Heart right ventricle (tissue), 16 donors: Measurements from ENCODE around the gene SORCS3. TPM values are rescaled to one million over a fixed set of nuclear protein-coding genes. Genes with fewer than 3 reads are reported as not detected.

Experiments used
- ATAC-seq, 8 donors: fragments of 200-7000 bp; cut with Tn5 transposase; one replicate each; pipeline ENCODE4 v1.9.1; 2020; ENCODE audit warnings: mild to moderate bottlenecking in 8 of 8, moderate library complexity in 8 of 8, moderate number of reproducible peaks in 1 of 8
- DNase-seq, 2 donors: peaks; one replicate each; pipeline ENCODE4 v3.0.0-alpha.2; 2020
- H3K27ac ChIP-seq, 10 donors: fragments of 200-600 bp; sonication (generic) in 2 of 10; one replicate each; pipeline versions ENCODE4 v1.5.0 to v1.8.0; 2020 to 2022; ENCODE audit warnings: mild to moderate bottlenecking in 3 of 10
- H3K27me3 ChIP-seq, 7 donors: fragments of 200-600 bp; one replicate each; pipeline ENCODE4 v1.8.0; 2021 to 2022; ENCODE audit warnings: mild to moderate bottlenecking in 2 of 7
- H3K36me3 ChIP-seq, 9 donors: fragments of 200-600 bp; sonication (generic) in 1 of 9; one replicate each; pipeline versions ENCODE4 v1.5.0 to v1.8.0; 2020 to 2022; ENCODE audit warnings: mild to moderate bottlenecking in 2 of 9
- H3K4me1 ChIP-seq, 9 donors: fragments of 200-600 bp; sonication (generic) in 1 of 9; one replicate each; pipeline versions ENCODE4 v1.5.0 to v1.8.0; 2020 to 2022; ENCODE audit warnings: mild to moderate bottlenecking in 4 of 9
- H3K4me3 ChIP-seq, 10 donors: fragments of 200-600 bp; sonication (generic) in 2 of 10; one replicate each; pipeline versions ENCODE4 v1.5.0 to v1.8.0; 2020 to 2022; ENCODE audit warnings: mild to moderate bottlenecking in 7 of 10, moderate library complexity in 2 of 10
- H3K9me3 ChIP-seq, 11 donors: fragments of 200-600 bp in 10 of 11; sonication (generic) in 2 of 11; one replicate each; pipeline versions ENCODE4 v1.5.0 to v1.8.0; 2013 to 2022; ENCODE audit warnings: mild to moderate bottlenecking in 2 of 11, control low read depth in 1 of 11, moderate library complexity in 1 of 11
- CTCF ChIP-seq, 9 donors: fragments of 200-600 bp; sonication (generic) in 2 of 9; IDR thresholded peaks; one replicate each; pipeline versions ENCODE4 v1.5.0 to v1.8.0; 2021 to 2022; ENCODE audit warnings: antibody characterized with exemption in 9 of 9, mild to moderate bottlenecking in 5 of 9, moderate library complexity in 1 of 9
- WGBS, 2 donors: extraction: QIAGEN DNeasy Blood & Tissue Kit; methylation state at CpG; one replicate each; pipeline ENCODE4 v1.1.7; 2013; ENCODE audit warnings: inconsistent platforms in 1 of 2; 5-methylcytosine and 5-hydroxymethylcytosine counted together
- intact Hi-C, 10 donors: fragments of 100-400 bp; cut with DNase I; formaldehyde crosslinking; loops; one replicate each; pipeline versions ENCODE4 v1.11.1 to v1.14.2; 2022
- polyA plus RNA-seq, 2 donors: library from polyadenylated mRNA; stranded (reverse); fragments of 200-250 nt; gene quantifications; one replicate each; pipeline ENCODE4 v1.2.3, GENCODE V29; 2013
- total RNA-seq, 10 donors: library from RNA; stranded (reverse); fragmentation: NEBNext Ultra II Directional in 3 of 10; extraction: Animal tissue kit (Norgen Biotek cat#: 25700) in 3 of 10; gene quantifications; one replicate each; pipeline versions ENCODE4 v1.2.1 to v1.2.4, GENCODE V29; 2021 to 2023
- donor health status: Arrhythmogenic right ventricular cardiomyopathy.
- donor health status: ischemic (EF 13 %, LVEDD 7.1; RV severe dilation, severe dysfunction).
- donor health status: healthy with polysubstance abuse.
- donor health status: DM: no; HTN: yes; CAD: no.
- donor health status: DM: no; HTN: no; CAD: no.
- donor health status: ischemic (EF 25% LVEDD 6.9; RV normal size, moderate dysfunction).
- donor health status: ischemic (EF 25% LVEDD 5.7; RV mildly dilated, moderate dysfunction).
- donor health status: healthy.
- donor health status: DM: yes; HTN: yes; CAD: no.
- donor health status: Ischemic cardiomyopathy.
- donor health status: ischemic (EF 35%, LVEDD 5.7; RV mildly dilated, moderate dysfunction).
- donor health status: nonischemic (EF 11% LVEDD 7.7; RV severe dilation, severe dysfunction).
- donor health status: DM: yes; HTN: yes; CAD: no.
- donor health status: PGD.
- donor health status: ischemic (EF 29% LVEDD 5.4; RV normal size, mild dysfunction).
- donor health status: nonischemic (EF 23%, LVEDD 6.1; RV moderate dilation, normal function).

The SORCS3 gene
- total and polyA plus RNA-seq, 12 donors: 0.01 to 0.09 (median 0.05) TPM; not detected in 4

- no peak for DNase-seq
- H3K36me3 ChIP-seq: no peaks in the 10 kb centered on the region
- intact Hi-C loops: no loop called here
- no peak for TF ChIP-seq CTCF (IDR thresholded peaks at IDR 0.05)
- no peak overlapping the region for H3K4me3 ChIP-seq
- no peaks in the 10 kb centered on the region for H3K27me3 ChIP-seq
- peaks cover 0 to 4% (median 0%) of the 10 kb centered on the region in 11 donors for H3K9me3 ChIP-seq
- H3K4me1 ChIP-seq: no peaks in the 10 kb centered on the region
- no peak for ATAC-seq
- no peak overlapping the region for H3K27ac ChIP-seq
These were observed 638.0 kb downstream of the SORCS3 start for GRCh38 chr10:105279101-105279500.

GRCh38 chr10:105280895-105281294, 639.8 kb downstream of the SORCS3 start:
- DNase-seq (no peak), ATAC-seq (no peak)
- 61 to 67% methylated on average over 1 of the region's 1 CpG for WGBS, 2 donors
- Histone ChIP-seq H3K27me3 (no peaks in the 10 kb centered on the region), H3K4me3 (no peak overlapping the region), H3K27ac (no peak overlapping the region), H3K4me1 (no peaks in the 10 kb centered on the region), H3K9me3 (peaks cover 0 to 4% (median 0%) of the 10 kb centered on the region in 11 donors), H3K36me3 (no peaks in the 10 kb centered on the region)
- intact Hi-C loops: no loop called here
- TF ChIP-seq CTCF (IDR thresholded peaks at IDR 0.05): no peak

- Histone ChIP-seq H3K4me1 (no peaks in the 10 kb centered on the region), H3K36me3 (no peaks in the 10 kb centered on the region), H3K9me3 (no peaks in the 10 kb centered on the region), H3K27ac (no peak overlapping the region), H3K27me3 (no peaks in the 10 kb centered on the region), H3K4me3 (no peak overlapping the region)
- DNase-seq (no peak), ATAC-seq (no peak)
- 22 to 29% methylated on average over 1 of the region's 1 CpG for WGBS, 2 donors
- intact Hi-C loops: no loop called here
- no peak for TF ChIP-seq CTCF (IDR thresholded peaks at IDR 0.05)
These were observed 643.6 kb downstream of the SORCS3 start for GRCh38 chr10:105284476-105285215.

- H3K27me3 ChIP-seq: no peaks in the 10 kb centered on the region
- no peak for TF ChIP-seq CTCF (IDR thresholded peaks at IDR 0.05)
- no peak overlapping the region for H3K27ac ChIP-seq
These were observed 646.9 kb downstream of the SORCS3 start for GRCh38 chr10:105288026-105288425.

More at GRCh38 chr10:105288026-105288425, 646.9 kb downstream of the SORCS3 start:
- no peak overlapping the region for H3K4me3 ChIP-seq
- DNase-seq (no peak), ATAC-seq (no peak)
- no peaks in the 10 kb centered on the region for H3K4me1 ChIP-seq
- intact Hi-C loops: no loop called here
- WGBS, 2 donors: 69 to 90% methylated on average over 2 of the region's 2 CpGs
- H3K9me3 ChIP-seq: no peaks in the 10 kb centered on the region
- H3K36me3 ChIP-seq: no peaks in the 10 kb centered on the region
